ENCODE results near the gene ANKS1B.
A peak's percentile ranks its signal among the peaks of the same experiment; 100 is the strongest.

ANKS1B gene

DNA sequence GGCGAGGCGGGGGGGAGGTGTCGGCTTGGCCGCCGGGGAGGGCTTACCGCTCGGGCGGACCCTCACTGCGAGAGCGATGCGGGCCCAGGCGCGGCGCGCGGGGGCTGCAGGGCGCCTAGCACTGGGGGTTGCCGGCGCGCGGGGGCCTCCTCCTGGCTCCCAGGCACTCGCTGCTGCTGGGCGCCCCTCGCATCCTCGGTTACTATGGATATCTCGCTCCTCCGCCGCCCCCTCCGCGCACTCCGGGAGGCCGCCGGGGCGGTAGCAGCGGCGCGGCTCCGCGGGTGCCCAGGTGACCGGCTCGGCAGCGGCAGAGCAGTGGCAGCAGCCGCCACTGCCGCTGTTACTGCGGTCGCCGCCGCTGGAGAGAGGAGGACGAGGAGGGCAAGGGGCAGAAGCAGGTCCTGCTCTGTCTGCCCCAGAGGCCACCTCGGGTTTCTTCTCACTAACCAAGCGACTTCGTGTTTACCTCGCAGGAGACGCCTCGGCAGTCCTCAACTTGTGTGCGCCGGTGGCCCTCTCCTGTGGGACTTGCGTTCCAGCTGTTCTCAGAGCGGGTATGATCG is 1089.6 kb downstream of the ANKS1B start:
- under 1% methylated on average over 60 of the region's 60 CpGs for WGBS
- peak overlapping the region; percentile 57 for H3K4me3 ChIP-seq (ENCODE audit: low read length)
- H3K9ac ChIP-seq (ENCODE audit: low read depth, low read length) = peak overlapping the region; percentile 1
- no peaks in the 10 kb centered on the region for H3K9me3 ChIP-seq (ENCODE audit: insufficient read depth, low read depth, low read length)
- H3K27ac ChIP-seq (ENCODE audit: low read depth, low read length) = no peak overlapping the region
- no peaks in the 10 kb centered on the region for H3K36me3 ChIP-seq (ENCODE audit: insufficient read depth, low read length)
- H3K27me3 ChIP-seq (ENCODE audit: insufficient read depth, low read length) = peaks cover 97% of the 10 kb centered on the region
- H3K4me1 ChIP-seq (ENCODE audit: insufficient read depth, low read length) = peaks cover 13% of the 10 kb centered on the region

DNA sequence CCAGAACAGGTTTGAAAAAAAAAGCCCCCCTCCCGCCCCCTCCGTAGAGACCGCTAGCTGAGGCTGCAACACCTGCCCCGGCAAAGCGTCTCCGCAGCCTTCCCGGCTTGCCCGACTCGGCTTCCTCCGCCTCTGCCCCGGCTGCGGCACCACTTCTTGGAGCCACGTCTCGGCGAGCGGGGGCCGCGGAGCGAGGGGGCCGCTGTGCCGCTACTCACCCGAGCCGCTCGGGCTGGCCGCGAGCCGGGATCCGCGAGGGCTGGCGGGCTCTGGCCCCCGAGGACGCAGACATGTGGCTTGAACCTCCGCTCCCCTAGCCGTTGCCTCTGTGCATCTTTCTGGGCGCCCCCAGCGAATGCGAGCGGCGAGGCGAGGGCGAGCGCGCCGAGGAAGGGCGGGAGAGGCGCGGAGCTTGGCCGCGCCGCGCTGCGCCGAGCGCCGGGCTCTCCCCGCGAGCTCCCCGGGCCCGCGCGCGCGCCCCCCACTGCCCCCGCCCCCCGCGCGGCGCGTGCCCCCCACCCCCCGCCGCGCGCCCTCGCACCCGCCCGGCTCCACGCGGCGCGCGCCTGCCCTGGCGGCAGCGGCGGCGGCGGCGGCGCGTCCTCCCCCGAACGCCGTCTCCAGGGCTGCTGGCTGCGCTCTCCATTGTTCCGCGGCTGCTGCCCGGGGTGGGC is 1090.2 kb downstream of the ANKS1B start:
- Histone ChIP-seq H3K27me3 (ENCODE audit: insufficient read depth, low read length) (peaks cover 98% of the 10 kb centered on the region), H3K4me3 (ENCODE audit: low read length) (peak overlapping the region; percentile 59)

DNA sequence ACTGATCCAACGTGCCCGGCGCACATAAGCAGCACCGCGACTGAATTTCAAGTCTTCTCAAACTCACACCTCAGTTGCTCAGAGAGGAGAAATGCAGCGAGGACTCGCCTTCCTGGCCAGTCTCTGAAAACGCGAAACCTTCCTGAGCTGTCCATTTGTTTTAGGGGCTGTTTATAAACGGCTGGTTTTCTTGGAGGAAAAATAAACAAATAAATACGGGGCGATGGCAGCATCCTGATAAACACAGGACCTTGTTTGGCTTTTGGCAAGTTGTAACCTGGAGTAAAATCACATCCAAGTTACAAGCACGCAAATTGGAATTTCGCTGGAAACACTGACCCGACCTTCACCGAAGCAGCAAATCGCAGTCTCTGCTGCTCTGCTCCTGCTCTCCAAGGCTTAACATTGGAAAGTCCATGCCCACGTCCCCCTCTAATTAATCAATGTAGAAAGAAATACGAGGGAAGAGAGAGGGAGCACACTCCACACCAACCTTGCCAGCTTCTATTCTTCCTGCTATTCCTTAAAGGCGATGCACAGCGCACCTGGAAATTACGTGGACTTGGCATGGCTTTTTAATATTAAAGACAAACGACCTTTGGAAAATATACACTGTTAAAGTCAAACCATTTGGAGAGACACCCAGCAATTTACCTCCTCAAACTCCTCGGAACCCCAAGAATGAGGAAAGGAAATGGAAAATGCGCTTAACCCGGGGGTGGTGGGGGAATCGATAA is 1090.9 kb downstream of the ANKS1B start:
- H3K9ac ChIP-seq (ENCODE audit: low read depth, low read length) = no peak overlapping the region
- H3K36me3 ChIP-seq (ENCODE audit: insufficient read depth, low read length) = no peaks in the 10 kb centered on the region
- peaks cover 13% of the 10 kb centered on the region for H3K4me1 ChIP-seq (ENCODE audit: insufficient read depth, low read length)
- peaks cover 93% of the 10 kb centered on the region for H3K27me3 ChIP-seq (ENCODE audit: insufficient read depth, low read length)
- peak overlapping the region; percentile 59 for H3K4me3 ChIP-seq (ENCODE audit: low read length)
- H3K9me3 ChIP-seq (ENCODE audit: insufficient read depth, low read depth, low read length) = no peaks in the 10 kb centered on the region
- H3K27ac ChIP-seq (ENCODE audit: low read depth, low read length) = no peak overlapping the region
- 4% methylated on average over 25 of the region's 27 CpGs for WGBS

More for the DNA sequence above, 1090.2 kb downstream of the ANKS1B start:
- no peaks in the 10 kb centered on the region for H3K36me3 ChIP-seq (ENCODE audit: insufficient read depth, low read length)
- H3K27ac ChIP-seq (ENCODE audit: low read depth, low read length) = no peak overlapping the region
- H3K4me1 ChIP-seq (ENCODE audit: insufficient read depth, low read length) = peaks cover 13% of the 10 kb centered on the region
- WGBS = under 1% methylated on average over 95 of the region's 96 CpGs
- H3K9ac ChIP-seq (ENCODE audit: low read depth, low read length) = peak overlapping the region; percentile 46; the same call in 1 of the 2 replicates
- no peaks in the 10 kb centered on the region for H3K9me3 ChIP-seq (ENCODE audit: insufficient read depth, low read depth, low read length)

DNA sequence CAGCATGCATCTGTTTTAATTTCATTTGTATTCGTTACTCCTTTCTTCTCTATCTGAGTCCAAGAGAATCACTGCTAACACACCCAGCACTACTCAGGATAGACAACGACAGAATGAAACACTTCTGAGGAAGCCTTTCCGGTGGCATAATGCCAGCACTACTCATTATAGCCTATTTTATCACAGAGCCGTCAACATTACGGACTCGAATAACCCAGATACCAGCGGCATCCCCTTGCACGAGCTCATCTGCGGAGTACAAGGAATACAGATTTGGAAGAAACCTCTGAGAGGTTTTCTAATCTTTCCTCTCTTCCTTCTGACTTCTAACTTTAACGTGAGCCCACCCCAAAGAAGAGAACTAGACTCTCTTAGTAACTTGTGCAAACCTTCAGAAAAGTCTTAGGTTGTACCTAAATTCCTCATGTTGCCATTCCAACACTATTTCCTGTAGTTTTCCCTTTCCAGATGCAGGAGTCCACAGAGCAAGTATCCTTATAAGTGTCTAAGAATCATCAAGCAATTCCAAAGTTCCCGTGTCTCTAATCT is 1091.5 kb downstream of the ANKS1B start:
- H3K9me3 ChIP-seq (ENCODE audit: insufficient read depth, low read depth, low read length) = no peaks in the 10 kb centered on the region
- no peak overlapping the region for H3K27ac ChIP-seq (ENCODE audit: low read depth, low read length)
- peaks cover 86% of the 10 kb centered on the region for H3K27me3 ChIP-seq (ENCODE audit: insufficient read depth, low read length)
- peaks cover 13% of the 10 kb centered on the region for H3K4me1 ChIP-seq (ENCODE audit: insufficient read depth, low read length)
- WGBS = 28% methylated on average over 11 of the region's 11 CpGs
- H3K4me3 ChIP-seq (ENCODE audit: low read length) = peak overlapping the region; percentile 59
- H3K36me3 ChIP-seq (ENCODE audit: insufficient read depth, low read length) = no peaks in the 10 kb centered on the region
- no peak overlapping the region for H3K9ac ChIP-seq (ENCODE audit: low read depth, low read length)

DNA sequence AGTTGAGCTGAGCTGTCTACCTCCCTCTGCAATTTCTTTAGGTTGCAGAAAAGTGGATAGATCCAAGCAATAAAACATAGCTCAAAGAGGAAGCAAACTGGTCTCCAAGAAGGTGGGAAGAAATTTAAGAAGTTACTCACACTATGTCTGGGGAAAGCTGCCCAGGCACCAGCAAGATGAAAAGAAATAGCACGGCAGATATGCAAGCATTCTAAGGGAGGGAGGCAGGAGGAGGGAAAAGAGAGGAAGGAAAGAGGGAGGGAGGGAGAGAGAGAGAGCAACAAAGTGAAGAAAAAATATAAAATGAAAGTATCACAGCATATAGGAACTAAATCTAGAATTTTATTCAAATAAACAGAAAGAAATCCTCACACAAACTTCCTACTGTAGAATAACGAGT is 1099.0 kb downstream of the ANKS1B start:
- no peak overlapping the region for H3K4me3 ChIP-seq (ENCODE audit: low read length)
- no peaks in the 10 kb centered on the region for H3K36me3 ChIP-seq (ENCODE audit: insufficient read depth, low read length)
- no peaks in the 10 kb centered on the region for H3K9me3 ChIP-seq (ENCODE audit: insufficient read depth, low read depth, low read length)
- H3K27me3 ChIP-seq (ENCODE audit: insufficient read depth, low read length) = peaks cover 13% of the 10 kb centered on the region
- H3K4me1 ChIP-seq (ENCODE audit: insufficient read depth, low read length) = peaks cover 8% of the 10 kb centered on the region; the same call in 1 of the 2 replicates
- no peak overlapping the region for H3K9ac ChIP-seq (ENCODE audit: low read depth, low read length)
- WGBS = 16% methylated on average over 1 of the region's 2 CpGs
- H3K27ac ChIP-seq (ENCODE audit: low read depth, low read length) = no peak overlapping the region

DNA sequence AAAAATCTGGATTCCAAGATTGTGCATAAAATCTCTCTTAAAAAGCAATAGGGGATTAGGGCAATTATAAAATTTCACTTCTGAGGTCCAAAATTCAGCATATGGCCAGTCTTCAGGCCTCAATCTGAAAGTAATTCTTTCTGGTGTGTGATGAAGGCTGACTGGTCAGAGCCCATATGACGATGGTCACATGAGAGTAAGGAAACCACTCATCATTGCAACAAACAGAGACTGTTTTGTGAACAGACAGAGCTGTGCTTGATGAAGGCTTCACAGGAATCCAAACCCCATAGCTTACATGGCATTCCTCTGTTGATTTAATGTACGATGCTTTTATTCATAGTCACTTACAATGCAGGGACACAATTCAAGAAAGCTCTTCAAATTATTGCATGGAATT is 1101.5 kb downstream of the ANKS1B start:
- H3K27me3 ChIP-seq (ENCODE audit: insufficient read depth, low read length) = no peaks in the 10 kb centered on the region; the same call in 1 of the 2 replicates
- H3K36me3 ChIP-seq (ENCODE audit: insufficient read depth, low read length) = no peaks in the 10 kb centered on the region
- no peak overlapping the region for H3K9ac ChIP-seq (ENCODE audit: low read depth, low read length)
- 80% methylated on average over 2 of the region's 2 CpGs for WGBS
- H3K9me3 ChIP-seq (ENCODE audit: insufficient read depth, low read depth, low read length) = no peaks in the 10 kb centered on the region
- no peak overlapping the region for H3K27ac ChIP-seq (ENCODE audit: low read depth, low read length)
- H3K4me3 ChIP-seq (ENCODE audit: low read length) = no peak overlapping the region
- H3K4me1 ChIP-seq (ENCODE audit: insufficient read depth, low read length) = peaks cover 8% of the 10 kb centered on the region; the same call in 1 of the 2 replicates

DNA sequence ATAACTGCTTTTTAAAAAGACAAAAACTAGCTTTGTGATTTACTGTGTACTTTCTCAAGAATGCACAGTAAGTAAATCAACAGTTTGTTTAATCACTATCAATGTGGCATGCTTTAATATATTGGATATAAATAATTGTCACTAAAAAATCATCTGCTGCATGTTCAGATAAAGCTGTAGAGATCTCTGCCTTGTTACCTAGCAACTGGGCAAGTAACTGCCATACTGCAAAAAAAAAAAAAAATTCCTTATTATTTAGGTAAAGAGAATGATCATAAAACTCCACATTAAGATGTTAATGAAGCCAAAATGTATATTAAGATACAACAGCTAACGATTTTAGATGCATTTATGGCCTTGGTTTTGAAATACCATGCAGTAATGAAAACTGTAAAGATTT is 1102.2 kb downstream of the ANKS1B start:
- no peaks in the 10 kb centered on the region for H3K36me3 ChIP-seq (ENCODE audit: insufficient read depth, low read length)
- no peak overlapping the region for H3K4me3 ChIP-seq (ENCODE audit: low read length)
- peaks cover 8% of the 10 kb centered on the region; the same call in 1 of the 2 replicates for H3K4me1 ChIP-seq (ENCODE audit: insufficient read depth, low read length)
- no peaks in the 10 kb centered on the region for H3K9me3 ChIP-seq (ENCODE audit: insufficient read depth, low read depth, low read length)
- no peak overlapping the region for H3K27ac ChIP-seq (ENCODE audit: low read depth, low read length)
- WGBS = no CpG with 5 or more reads among the region's 1 CpG
- H3K9ac ChIP-seq (ENCODE audit: low read depth, low read length) = no peak overlapping the region
- H3K27me3 ChIP-seq (ENCODE audit: insufficient read depth, low read length) = no peaks in the 10 kb centered on the region; the same call in 1 of the 2 replicates

DNA sequence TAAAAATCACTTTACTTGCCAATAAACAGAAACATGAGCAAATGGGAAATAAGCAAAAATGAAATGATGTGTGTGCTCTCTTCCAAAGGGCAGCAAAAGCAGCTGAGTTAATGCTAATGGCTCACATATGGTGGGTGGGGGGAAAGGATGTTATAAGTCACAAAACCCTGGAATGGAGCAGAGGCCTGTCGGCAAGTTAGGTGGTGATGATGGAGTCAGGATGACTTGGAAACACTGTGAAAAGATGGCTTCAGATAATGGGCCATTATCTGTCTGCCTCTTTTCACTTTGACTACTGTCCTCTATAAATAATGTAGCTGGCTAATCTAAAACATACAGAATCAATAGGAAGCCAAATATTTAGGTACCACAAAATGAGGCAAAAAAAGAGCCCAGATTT is 1111.0 kb downstream of the ANKS1B start:
- 97% methylated on average over 1 of the region's 1 CpG for WGBS
- no peak overlapping the region for H3K27ac ChIP-seq (ENCODE audit: low read depth, low read length)
- peaks cover 5% of the 10 kb centered on the region; the same call in 1 of the 2 replicates for H3K4me1 ChIP-seq (ENCODE audit: insufficient read depth, low read length)
- no peaks in the 10 kb centered on the region for H3K9me3 ChIP-seq (ENCODE audit: insufficient read depth, low read depth, low read length)
- no peak overlapping the region for H3K4me3 ChIP-seq (ENCODE audit: low read length)
- no peaks in the 10 kb centered on the region for H3K36me3 ChIP-seq (ENCODE audit: insufficient read depth, low read length)
- H3K9ac ChIP-seq (ENCODE audit: low read depth, low read length) = no peak overlapping the region
- no peaks in the 10 kb centered on the region for H3K27me3 ChIP-seq (ENCODE audit: insufficient read depth, low read length)

DNA sequence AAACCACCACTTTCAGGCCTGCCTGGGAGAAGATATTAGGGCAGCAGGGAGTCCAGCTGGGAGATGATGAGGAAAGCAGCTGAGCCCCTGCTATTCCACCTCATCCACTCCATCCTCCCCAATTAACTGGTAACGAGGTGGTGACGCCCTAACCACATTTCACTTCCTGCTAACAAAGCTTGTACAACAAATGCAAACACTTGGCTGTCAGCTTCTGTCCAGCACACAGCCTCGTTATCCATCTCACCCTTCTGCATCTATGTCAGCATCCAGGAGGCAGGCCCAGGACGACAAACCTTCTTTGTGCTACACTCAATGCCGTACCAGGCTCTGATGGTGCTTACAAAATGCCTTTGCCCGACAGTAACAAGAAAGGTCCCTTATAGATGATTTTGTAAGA is 1114.2 kb downstream of the ANKS1B start:
- Histone ChIP-seq H3K4me1 (ENCODE audit: insufficient read depth, low read length) (peaks cover 5% of the 10 kb centered on the region; the same call in 1 of the 2 replicates), H3K9me3 (ENCODE audit: insufficient read depth, low read depth, low read length) (no peaks in the 10 kb centered on the region), H3K36me3 (ENCODE audit: insufficient read depth, low read length) (no peaks in the 10 kb centered on the region), H3K9ac (ENCODE audit: low read depth, low read length) (no peak overlapping the region), H3K27ac (ENCODE audit: low read depth, low read length) (no peak overlapping the region), H3K27me3 (ENCODE audit: insufficient read depth, low read length) (no peaks in the 10 kb centered on the region), H3K4me3 (ENCODE audit: low read length) (no peak overlapping the region)
- WGBS = 65% methylated on average over 6 of the region's 6 CpGs

DNA sequence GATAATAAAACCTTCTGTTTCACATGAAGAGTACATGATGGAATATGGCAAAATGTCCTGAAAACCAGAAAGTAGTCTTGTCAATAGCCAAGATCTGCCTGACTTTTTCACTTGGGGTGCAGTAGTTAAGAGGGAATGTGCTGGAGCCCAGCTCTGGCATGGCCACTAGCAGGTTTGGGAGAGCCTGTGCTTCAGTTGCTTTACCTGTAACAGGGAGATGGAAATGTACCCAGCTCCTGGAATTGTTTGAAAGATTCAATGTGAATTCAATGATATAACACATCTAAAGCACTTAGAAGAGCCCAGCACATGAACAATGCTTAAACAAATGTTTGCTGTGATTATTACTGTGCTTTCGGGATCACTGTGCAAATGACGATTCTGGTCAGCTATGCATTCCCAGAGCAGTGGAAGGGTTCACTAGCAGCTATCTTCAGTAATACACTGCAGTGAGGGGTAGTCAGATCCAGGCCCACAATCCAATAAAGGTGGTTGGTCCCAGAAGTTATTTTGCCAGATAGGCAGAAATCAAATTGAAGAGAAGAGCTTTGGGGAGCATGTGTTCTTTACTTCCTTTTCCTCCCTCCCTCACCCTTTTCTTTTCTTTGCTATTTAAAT is 1114.7 kb downstream of the ANKS1B start:
- WGBS = 88% methylated on average over 2 of the region's 2 CpGs
- H3K9me3 ChIP-seq (ENCODE audit: insufficient read depth, low read depth, low read length) = no peaks in the 10 kb centered on the region
- no peaks in the 10 kb centered on the region for H3K36me3 ChIP-seq (ENCODE audit: insufficient read depth, low read length)
- no peak overlapping the region for H3K27ac ChIP-seq (ENCODE audit: low read depth, low read length)
- H3K4me1 ChIP-seq (ENCODE audit: insufficient read depth, low read length) = peaks cover 5% of the 10 kb centered on the region; the same call in 1 of the 2 replicates
- H3K27me3 ChIP-seq (ENCODE audit: insufficient read depth, low read length) = no peaks in the 10 kb centered on the region
- no peak overlapping the region for H3K4me3 ChIP-seq (ENCODE audit: low read length)
- no peak overlapping the region for H3K9ac ChIP-seq (ENCODE audit: low read depth, low read length)
